Inflammatory macrophage treated with lipopolysaccharide for 4 hours (primary cell): ENCODE results near the gene SLC52A3.
"Not testable (repeated sequence)": the region's sequence is repeated elsewhere in the genome, so short reads cannot be mapped to it uniquely, and the experiment has no call there.

Source experiments
- DNase-seq: peaks from one replicate; pipeline ENCODE4 v3.0.0-alpha.2; 2020

Gene SLC52A3

GRCh38 chr20:725491-725890 lies 42.8 kb downstream of the SLC52A3 start:
- DNase-seq: no peak

DNA sequence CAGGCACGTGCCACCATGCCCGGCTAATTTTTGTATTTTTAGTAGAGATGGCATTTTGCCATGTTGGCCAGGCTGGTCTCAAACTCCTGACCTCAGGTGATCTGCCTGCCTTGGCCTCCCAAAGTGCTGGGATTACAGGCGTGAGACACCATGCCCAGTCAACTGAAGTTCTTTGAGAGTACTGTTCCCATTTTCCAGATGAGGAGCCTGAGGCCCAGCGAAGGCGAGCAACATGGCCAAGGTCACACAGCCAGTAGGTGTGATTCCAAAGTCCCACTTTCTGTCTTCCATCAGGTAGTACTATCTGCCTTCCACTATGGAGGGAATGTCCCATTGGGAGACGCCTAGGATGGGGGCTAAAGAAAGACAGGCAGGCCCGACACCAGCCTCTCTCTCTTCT lies 43.5 kb downstream of the SLC52A3 start:
- not testable (repeated sequence) for DNase-seq

GRCh38 chr20:723756-724155 lies 44.5 kb downstream of the SLC52A3 start:
- DNase-seq: no peak

GRCh38 chr20:722822-723644 lies 45.3 kb downstream of the SLC52A3 start:
- no peak for DNase-seq

- DNase-seq: no peak
Observed at GRCh38 chr20:721876-722275, 46.4 kb downstream of the SLC52A3 start.

DNA sequence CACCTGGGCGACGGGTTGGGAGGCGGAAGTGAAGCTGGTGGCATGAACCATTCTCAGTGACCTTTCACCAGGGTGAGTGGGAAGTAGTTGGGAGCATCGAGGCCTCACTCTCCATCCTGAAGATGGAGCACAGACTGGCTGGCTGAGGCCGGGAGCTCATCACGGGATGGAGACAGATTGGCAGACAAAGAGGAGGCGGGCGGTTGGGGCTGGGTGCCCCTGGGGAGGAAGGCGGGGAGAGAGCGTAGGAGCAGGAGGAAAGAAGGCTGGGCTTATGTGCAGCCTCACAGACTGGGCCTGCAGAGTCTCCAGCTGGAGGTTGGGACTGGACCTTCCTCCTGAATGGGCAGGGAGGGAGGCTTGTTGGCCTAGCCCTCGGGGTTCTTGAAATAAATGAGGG lies 48.5 kb downstream of the SLC52A3 start:
- no peak for DNase-seq

DNA sequence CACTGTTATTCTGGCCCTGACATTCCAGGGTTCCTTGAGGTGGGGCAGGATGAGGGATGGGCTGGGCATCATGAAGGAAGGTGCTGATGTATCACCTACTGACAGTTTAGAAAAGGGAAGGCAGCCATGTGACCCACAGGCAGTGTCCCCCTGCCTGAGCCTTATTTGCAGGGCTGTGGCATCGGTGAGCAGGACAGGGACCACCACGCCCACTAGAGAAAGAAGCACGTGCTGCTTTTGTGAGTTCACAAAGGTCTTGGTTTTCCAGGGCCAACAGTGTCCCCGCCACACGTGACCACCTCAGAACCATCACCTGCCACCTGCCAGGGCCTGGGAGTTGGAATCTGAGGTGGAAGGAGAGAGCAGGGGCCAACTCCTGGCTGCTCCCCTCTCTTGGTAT lies 49.2 kb downstream of the SLC52A3 start:
- no peak for DNase-seq

DNA sequence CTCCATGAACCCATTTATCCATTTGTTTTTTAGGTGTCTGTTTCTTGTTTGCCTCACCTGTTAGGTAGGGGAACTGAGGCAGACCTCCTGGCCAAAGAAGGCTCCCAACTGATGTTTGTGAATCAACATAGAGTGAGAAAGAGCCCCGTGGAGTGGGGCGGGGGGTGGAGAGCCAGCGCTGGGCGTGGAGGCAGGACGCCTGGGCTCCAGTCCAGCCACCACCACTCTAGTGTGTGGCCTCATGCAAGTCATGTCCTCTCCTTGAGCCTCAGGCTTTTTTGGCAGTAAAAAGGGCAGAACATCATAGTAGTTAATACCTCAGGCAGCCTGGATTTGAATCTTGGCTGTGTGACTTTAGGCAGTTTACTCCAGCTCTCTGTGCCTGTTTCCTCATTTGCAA lies 50.5 kb downstream of the SLC52A3 start:
- no peak for DNase-seq

GRCh38 chr20:717271-717670 lies 51.0 kb downstream of the SLC52A3 start:
- DNase-seq: no peak

- no peak for DNase-seq
Observed at GRCh38 chr20:714453-714852, 53.8 kb downstream of the SLC52A3 start.

- no peak for DNase-seq
Observed at GRCh38 chr20:711576-711975, 56.7 kb downstream of the SLC52A3 start.

DNA sequence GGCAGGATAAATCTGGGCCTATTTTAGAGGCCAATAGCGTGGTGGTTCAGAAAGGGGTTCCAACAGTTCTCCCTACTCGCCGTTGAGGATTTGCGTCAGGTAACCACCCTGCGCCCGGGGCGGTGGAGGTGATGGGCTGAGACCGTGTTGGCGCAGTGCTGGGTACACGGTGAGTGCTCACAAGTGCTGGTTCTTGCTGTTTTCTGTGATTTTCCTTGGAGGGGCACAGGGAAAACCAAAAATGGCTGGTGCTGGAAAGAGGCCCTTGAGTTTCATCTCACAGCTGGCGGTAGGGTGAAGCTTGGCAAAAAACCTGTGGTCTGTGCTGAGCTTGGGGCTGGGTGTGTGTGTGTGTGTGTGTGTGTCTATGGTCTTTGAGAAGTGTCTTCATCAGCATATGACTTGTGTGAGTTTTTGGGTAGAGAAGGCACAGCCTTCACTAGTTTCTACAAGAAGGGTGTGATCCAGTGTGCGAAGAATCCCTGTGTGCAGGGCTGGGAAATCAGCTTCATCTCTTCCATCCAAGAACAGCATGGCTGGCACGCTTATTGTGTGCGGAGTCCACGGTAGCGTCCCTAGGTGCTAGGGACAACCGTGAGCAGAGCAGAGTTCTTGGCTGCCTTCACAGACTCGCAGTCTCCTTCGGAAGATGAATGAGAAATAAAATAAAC lies 57.4 kb downstream of the SLC52A3 start:
- DNase-seq: no peak
